ENCODE measurements around the gene GOLGA6L2.

GOLGA6L2 gene

GRCh38 chr15:23422099-23422945 is 24.7 kb downstream of the GOLGA6L2 start:
- TF ChIP-seq GLIS3 (CRISPR knock-in tag; IDR thresholded peaks at IDR 0.05) (no peak), PPARA (CRISPR knock-in tag; IDR thresholded peaks at IDR 0.05; ENCODE audit: borderline replicate concordance) (no peak), ZNF70 (CRISPR knock-in tag; IDR thresholded peaks at IDR 0.05) (no peak), TCF4 (CRISPR knock-in tag; IDR thresholded peaks at IDR 0.05; ENCODE audit: borderline replicate concordance) (no peak), ZNF565 (CRISPR knock-in tag; conservative IDR thresholded peaks at IDR 0.05; ENCODE audit: low read depth) (no peak), ZFP30 (CRISPR knock-in tag; IDR thresholded peaks at IDR 0.05) (no peak), CSDC2 (CRISPR knock-in tag; IDR thresholded peaks at IDR 0.05) (no peak), POU6F1 (CRISPR knock-in tag; IDR thresholded peaks at IDR 0.05; ENCODE audit: borderline replicate concordance, low read depth) (no peak), ZC3H10 (CRISPR knock-in tag; IDR thresholded peaks at IDR 0.05) (no peak), ZNF8 (CRISPR knock-in tag; IDR thresholded peaks at IDR 0.05) (no peak), RARB (CRISPR knock-in tag; IDR thresholded peaks at IDR 0.05) (no peak), ARNTL (CRISPR knock-in tag; IDR thresholded peaks at IDR 0.05; ENCODE audit: borderline replicate concordance, low read depth) (no peak), OSR1 (CRISPR knock-in tag; IDR thresholded peaks at IDR 0.05) (no peak), ISL1 (CRISPR knock-in tag; IDR thresholded peaks at IDR 0.05) (no peak), ESRRG (CRISPR knock-in tag; IDR thresholded peaks at IDR 0.05) (no peak), BACH2 (CRISPR knock-in tag; IDR thresholded peaks at IDR 0.05; ENCODE audit: borderline replicate concordance) (no peak)
- TF ChIP-seq, protein P1, sequence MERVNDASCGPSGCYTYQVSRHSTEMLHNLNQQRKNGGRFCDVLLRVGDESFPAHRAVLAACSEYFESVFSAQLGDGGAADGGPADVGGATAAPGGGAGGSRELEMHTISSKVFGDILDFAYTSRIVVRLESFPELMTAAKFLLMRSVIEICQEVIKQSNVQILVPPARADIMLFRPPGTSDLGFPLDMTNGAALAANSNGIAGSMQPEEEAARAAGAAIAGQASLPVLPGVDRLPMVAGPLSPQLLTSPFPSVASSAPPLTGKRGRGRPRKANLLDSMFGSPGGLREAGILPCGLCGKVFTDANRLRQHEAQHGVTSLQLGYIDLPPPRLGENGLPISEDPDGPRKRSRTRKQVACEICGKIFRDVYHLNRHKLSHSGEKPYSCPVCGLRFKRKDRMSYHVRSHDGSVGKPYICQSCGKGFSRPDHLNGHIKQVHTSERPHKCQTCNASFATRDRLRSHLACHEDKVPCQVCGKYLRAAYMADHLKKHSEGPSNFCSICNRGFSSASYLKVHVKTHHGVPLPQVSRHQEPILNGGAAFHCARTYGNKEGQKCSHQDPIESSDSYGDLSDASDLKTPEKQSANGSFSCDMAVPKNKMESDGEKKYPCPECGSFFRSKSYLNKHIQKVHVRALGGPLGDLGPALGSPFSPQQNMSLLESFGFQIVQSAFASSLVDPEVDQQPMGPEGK (CRISPR knock-in tag; IDR thresholded peaks at IDR 0.05; ENCODE audit: borderline replicate concordance), result no peak
- TF ChIP-seq, protein P2, sequence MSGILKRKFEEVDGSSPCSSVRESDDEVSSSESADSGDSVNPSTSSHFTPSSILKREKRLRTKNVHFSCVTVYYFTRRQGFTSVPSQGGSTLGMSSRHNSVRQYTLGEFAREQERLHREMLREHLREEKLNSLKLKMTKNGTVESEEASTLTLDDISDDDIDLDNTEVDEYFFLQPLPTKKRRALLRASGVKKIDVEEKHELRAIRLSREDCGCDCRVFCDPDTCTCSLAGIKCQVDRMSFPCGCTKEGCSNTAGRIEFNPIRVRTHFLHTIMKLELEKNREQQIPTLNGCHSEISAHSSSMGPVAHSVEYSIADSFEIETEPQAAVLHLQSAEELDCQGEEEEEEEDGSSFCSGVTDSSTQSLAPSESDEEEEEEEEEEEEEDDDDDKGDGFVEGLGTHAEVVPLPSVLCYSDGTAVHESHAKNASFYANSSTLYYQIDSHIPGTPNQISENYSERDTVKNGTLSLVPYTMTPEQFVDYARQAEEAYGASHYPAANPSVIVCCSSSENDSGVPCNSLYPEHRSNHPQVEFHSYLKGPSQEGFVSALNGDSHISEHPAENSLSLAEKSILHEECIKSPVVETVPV (CRISPR knock-in tag; IDR thresholded peaks at IDR 0.05), result no peak
- TF ChIP-seq, protein P3, sequence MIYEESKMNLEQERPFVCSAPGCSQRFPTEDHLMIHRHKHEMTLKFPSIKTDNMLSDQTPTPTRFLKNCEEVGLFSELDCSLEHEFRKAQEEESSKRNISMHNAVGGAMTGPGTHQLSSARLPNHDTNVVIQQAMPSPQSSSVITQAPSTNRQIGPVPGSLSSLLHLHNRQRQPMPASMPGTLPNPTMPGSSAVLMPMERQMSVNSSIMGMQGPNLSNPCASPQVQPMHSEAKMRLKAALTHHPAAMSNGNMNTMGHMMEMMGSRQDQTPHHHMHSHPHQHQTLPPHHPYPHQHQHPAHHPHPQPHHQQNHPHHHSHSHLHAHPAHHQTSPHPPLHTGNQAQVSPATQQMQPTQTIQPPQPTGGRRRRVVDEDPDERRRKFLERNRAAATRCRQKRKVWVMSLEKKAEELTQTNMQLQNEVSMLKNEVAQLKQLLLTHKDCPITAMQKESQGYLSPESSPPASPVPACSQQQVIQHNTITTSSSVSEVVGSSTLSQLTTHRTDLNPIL (CRISPR knock-in tag; IDR thresholded peaks at IDR 0.05; ENCODE audit: low read depth), result no peak
- TF ChIP-seq, protein P4, sequence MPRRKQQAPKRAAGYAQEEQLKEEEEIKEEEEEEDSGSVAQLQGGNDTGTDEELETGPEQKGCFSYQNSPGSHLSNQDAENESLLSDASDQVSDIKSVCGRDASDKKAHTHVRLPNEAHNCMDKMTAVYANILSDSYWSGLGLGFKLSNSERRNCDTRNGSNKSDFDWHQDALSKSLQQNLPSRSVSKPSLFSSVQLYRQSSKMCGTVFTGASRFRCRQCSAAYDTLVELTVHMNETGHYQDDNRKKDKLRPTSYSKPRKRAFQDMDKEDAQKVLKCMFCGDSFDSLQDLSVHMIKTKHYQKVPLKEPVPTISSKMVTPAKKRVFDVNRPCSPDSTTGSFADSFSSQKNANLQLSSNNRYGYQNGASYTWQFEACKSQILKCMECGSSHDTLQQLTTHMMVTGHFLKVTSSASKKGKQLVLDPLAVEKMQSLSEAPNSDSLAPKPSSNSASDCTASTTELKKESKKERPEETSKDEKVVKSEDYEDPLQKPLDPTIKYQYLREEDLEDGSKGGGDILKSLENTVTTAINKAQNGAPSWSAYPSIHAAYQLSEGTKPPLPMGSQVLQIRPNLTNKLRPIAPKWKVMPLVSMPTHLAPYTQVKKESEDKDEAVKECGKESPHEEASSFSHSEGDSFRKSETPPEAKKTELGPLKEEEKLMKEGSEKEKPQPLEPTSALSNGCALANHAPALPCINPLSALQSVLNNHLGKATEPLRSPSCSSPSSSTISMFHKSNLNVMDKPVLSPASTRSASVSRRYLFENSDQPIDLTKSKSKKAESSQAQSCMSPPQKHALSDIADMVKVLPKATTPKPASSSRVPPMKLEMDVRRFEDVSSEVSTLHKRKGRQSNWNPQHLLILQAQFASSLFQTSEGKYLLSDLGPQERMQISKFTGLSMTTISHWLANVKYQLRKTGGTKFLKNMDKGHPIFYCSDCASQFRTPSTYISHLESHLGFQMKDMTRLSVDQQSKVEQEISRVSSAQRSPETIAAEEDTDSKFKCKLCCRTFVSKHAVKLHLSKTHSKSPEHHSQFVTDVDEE (CRISPR knock-in tag; IDR thresholded peaks at IDR 0.05), result no peak
- peak; percentile 6 for ATAC-seq

DNA sequence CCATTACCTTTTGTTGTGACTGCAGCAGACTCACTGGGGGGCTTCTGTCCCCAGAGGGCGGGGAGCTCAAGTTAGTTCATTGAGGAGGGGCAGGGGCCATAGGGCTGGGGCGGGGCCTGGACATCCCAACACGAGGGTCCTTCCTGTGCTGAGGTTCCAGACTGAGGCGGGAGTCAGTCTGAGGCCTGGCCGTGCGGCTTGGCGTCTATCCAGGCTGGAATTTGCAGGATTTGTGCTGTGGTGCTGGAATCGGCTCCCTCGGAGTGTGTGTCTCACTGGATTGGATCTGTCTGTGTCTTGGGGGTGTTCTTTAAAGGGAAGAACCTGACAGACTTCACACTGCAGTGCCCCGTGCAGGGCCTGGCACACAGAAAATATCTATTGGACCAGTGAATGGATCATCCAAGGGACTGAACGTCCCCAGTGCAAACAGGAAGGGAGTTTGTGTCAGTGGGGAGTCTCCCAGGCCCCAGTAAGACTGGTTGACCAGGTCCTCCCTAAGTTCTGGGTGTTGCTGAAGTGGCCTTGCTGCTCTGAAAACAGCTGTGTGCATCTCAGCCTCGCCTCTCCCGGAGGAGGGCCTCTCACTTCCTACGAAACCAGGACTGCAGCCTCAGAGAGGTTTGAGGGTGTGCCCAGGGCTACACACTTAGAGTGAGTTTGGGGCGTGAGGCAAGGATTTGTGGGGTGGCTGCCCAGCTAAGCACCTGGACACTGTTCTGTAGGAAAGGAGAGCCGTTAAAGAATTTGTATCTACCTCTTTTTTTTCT is 26.1 kb downstream of the GOLGA6L2 start:
- peak; percentile 55 for ATAC-seq
- TF ChIP-seq POU6F1 (CRISPR knock-in tag; IDR thresholded peaks at IDR 0.05; ENCODE audit: borderline replicate concordance, low read depth), result no peak
- TF ChIP-seq GLIS3 (CRISPR knock-in tag; IDR thresholded peaks at IDR 0.05), result no peak
- TF ChIP-seq TCF4 (CRISPR knock-in tag; IDR thresholded peaks at IDR 0.05; ENCODE audit: borderline replicate concordance), result no peak
- no peak for TF ChIP-seq ZNF565 (CRISPR knock-in tag; conservative IDR thresholded peaks at IDR 0.05; ENCODE audit: low read depth)
- no peak for TF ChIP-seq OSR1 (CRISPR knock-in tag; IDR thresholded peaks at IDR 0.05)
- TF ChIP-seq SNAI2 (CRISPR knock-in tag; IDR thresholded peaks at IDR 0.05), result no peak
- no peak for TF ChIP-seq CSDC2 (CRISPR knock-in tag; IDR thresholded peaks at IDR 0.05)
- no peak for TF ChIP-seq ARNTL (CRISPR knock-in tag; IDR thresholded peaks at IDR 0.05; ENCODE audit: borderline replicate concordance, low read depth)
- TF ChIP-seq, protein P3 (CRISPR knock-in tag; IDR thresholded peaks at IDR 0.05; ENCODE audit: low read depth), result no peak
- no peak for TF ChIP-seq ZNF8 (CRISPR knock-in tag; IDR thresholded peaks at IDR 0.05)
- no peak for TF ChIP-seq BACH2 (CRISPR knock-in tag; IDR thresholded peaks at IDR 0.05; ENCODE audit: borderline replicate concordance)
- TF ChIP-seq, protein P4 (CRISPR knock-in tag; IDR thresholded peaks at IDR 0.05), result no peak

Data from SK-N-SH treated with all-trans-retinoic acid at 6 μM for 48 hours (cell line).